ENCODE data around the gene CADPS2.
A peak's percentile ranks its signal among the peaks of the same experiment; 100 is the strongest.

The CADPS2 gene

DNA sequence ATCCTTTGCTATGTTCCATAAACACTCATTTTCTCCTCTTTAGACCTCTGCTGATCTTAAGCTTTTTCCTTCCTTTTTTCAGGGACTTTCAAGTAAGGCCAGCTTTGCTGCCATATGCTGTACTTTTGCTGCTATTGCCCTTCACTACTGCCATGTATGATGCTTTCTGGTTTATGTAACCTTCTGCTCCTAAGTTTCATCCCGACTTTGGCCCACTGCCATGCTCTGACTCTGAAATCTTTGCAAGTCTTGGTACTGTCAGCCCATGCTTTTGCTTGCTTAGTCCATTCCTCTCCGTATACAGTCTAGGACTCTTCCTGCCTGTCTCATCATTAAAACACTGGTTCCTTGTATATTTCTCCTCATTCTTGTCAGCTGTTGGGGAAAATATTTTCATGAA is 339.8 kb downstream of the CADPS2 start:
- no peak for DNase-seq (ENCODE audit: low read depth, low spot score)
- TF ChIP-seq, protein P1, sequence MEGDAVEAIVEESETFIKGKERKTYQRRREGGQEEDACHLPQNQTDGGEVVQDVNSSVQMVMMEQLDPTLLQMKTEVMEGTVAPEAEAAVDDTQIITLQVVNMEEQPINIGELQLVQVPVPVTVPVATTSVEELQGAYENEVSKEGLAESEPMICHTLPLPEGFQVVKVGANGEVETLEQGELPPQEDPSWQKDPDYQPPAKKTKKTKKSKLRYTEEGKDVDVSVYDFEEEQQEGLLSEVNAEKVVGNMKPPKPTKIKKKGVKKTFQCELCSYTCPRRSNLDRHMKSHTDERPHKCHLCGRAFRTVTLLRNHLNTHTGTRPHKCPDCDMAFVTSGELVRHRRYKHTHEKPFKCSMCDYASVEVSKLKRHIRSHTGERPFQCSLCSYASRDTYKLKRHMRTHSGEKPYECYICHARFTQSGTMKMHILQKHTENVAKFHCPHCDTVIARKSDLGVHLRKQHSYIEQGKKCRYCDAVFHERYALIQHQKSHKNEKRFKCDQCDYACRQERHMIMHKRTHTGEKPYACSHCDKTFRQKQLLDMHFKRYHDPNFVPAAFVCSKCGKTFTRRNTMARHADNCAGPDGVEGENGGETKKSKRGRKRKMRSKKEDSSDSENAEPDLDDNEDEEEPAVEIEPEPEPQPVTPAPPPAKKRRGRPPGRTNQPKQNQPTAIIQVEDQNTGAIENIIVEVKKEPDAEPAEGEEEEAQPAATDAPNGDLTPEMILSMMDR (IDR thresholded peaks at IDR 0.05; ENCODE audit: low read depth, low read length), result no peak
- in situ Hi-C loops (cut with HindIII; ENCODE audit: low sequenced_read_pairs), result no loop called here
- no peak overlapping the region for H3K4me3 ChIP-seq (ENCODE audit: low read depth, low read length)

DNA sequence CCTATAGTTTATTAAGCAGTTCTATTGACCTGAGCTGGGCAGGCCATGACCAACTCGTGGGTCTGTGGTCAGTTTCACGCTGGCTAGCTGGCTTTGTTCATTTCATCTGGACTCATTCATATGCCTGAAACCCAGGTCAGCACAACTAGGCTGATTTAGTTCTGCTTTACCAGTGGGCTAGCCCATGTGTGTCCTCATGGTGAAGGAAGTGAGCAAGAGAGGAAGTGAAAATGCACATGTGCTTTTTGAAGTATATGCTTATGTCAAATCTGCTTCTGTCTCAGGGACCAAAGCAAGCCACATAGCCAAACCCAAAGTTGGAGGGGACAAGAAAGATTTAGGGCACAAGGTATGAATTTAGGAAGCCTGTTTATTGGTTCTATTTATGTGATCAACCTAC is 341.8 kb downstream of the CADPS2 start:
- DNase-seq (ENCODE audit: low read depth, low spot score), result no peak
- TF ChIP-seq, protein P1 (IDR thresholded peaks at IDR 0.05; ENCODE audit: low read depth, low read length), result no peak
- no peak overlapping the region for H3K4me3 ChIP-seq (ENCODE audit: low read depth, low read length)
- in situ Hi-C loops (cut with HindIII; ENCODE audit: low sequenced_read_pairs), result no loop called here

DNA sequence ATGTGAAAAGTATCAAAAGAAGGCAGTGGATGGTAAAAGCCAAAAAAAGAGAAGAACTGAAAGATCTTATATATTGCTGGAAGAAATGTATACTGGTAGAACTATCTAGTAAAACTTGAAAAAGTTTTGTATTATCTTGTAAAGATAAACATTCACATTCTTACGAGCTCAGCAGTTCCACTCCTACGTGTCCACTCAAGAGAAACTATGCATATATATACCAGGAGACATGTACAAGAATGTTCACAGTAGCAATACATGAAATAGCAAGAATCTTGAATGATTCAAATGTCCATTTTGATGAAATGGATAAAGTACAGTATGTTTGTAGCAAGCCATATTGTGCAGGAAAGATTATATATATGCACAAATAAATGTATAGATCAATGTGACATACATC is 342.4 kb downstream of the CADPS2 start:
- no peak for DNase-seq (ENCODE audit: low read depth, low spot score)
- in situ Hi-C loops (cut with HindIII; ENCODE audit: low sequenced_read_pairs), result no loop called here
- H3K4me3 ChIP-seq (ENCODE audit: low read depth, low read length), result no peak overlapping the region
- TF ChIP-seq, protein P1 (IDR thresholded peaks at IDR 0.05; ENCODE audit: low read depth, low read length), result no peak

DNA sequence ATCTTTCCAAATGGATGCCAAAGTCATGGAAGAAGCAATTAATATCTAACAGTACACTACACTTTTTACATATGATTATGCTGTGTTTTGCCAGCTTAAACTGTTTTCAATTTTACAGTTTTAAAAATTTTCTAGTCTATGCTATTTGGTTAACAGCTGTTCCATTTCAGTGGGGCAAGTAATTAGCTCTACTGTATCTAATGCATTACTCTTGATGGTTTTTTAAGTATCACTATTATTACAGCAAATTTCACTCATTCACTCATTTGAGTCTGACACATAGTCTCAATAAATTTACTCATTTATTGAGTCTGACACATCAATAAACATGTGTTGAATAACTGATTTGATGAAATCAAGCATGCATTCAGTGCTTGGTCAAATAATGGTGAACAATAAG is 343.1 kb downstream of the CADPS2 start:
- in situ Hi-C loops (cut with HindIII; ENCODE audit: low sequenced_read_pairs), result no loop called here
- TF ChIP-seq, protein P1 (IDR thresholded peaks at IDR 0.05; ENCODE audit: low read depth, low read length), result no peak
- no peak for DNase-seq (ENCODE audit: low read depth, low spot score)

DNA sequence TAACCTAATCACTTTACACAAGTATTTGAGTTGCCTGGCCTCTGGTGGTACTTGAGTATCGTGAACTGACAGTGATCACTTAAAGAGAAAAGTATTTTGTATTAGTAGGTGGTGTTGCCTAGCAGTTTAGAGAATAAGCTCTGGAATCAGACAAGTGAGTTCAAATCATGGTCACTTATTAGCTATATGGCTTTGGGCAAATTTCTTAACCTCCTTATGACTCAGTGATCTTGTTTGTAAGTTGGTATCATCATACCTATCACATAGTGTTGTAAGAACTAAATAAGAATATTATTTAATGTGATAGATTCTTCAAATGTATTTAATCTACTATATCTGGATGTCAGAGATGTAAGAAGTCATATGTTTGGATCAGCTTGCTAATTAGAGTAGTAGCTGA is 351.2 kb downstream of the CADPS2 start:
- no peak for DNase-seq (ENCODE audit: low read depth, low spot score)
- in situ Hi-C loops (cut with HindIII; ENCODE audit: low sequenced_read_pairs), result no loop called here
- no peak overlapping the region for H3K4me3 ChIP-seq (ENCODE audit: low read depth, low read length)
- TF ChIP-seq, protein P1 (IDR thresholded peaks at IDR 0.05; ENCODE audit: low read depth, low read length), result no peak

More for the DNA sequence above, 343.1 kb downstream of the CADPS2 start:
- no peak overlapping the region for H3K4me3 ChIP-seq (ENCODE audit: low read depth, low read length)

DNA sequence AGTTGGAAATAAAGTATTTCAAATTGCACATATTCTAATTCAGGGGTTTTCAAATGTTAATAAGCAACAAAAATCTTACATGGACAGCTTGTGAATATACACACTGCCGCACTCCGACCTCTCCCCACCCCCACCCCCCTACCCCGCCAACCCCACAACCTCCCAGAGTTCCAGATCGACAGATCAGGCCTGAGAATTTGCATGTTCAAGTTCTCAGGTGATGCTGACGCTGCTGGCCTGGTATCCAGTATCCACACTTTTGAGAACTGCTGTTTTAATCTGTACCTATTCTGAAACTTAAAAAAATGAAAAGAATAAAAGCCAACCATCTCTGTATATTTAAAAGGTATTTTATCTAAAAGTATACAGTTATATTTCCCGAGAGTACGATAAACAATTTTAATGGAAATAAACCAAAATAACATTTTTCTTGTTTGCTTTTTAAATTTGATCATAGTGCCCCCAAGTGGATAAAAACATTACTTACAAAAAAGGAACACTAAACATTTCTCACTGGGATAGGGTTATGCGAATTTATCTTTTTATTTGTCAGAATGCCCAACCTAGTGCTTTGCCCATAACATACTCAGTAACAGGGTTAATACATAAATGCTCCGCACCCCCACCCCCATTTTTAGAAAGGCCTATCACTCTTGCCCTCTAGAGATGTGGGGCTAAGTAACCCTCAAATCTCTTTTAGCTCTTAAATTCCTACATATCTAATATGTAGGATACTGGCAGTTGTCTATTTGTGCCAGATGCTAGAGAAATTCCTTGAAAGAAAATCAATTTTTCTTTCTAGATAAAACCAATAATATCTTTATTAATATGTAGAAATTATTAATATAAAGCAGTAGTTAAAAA is 353.6 kb downstream of the CADPS2 start:
- DNase-seq (ENCODE audit: low read depth, low spot score), result peak; percentile 27
- H3K4me3 ChIP-seq (ENCODE audit: low read depth, low read length), result no peak overlapping the region
- TF ChIP-seq, protein P1 (IDR thresholded peaks at IDR 0.05; ENCODE audit: low read depth, low read length), result no peak
- in situ Hi-C loops (cut with HindIII; ENCODE audit: low sequenced_read_pairs), result no loop called here
